SK-N-MC (cell line): ENCODE data around the gene SLC25A45.
A peak's percentile ranks its signal among the peaks of the same experiment; 100 is the strongest.

Experiments used
- DNase-seq: peaks from one replicate; pipeline ENCODE4 v3.0.0-alpha.2; 2011; ENCODE audit warnings: low read depth, low spot score
- H3K27ac ChIP-seq: fragments of 200-600 bp; sonication (generic); 2 replicates; pipeline ENCODE4 v1.5.1; 2016; ENCODE audit warnings: mixed run types
- H3K36me3 ChIP-seq: fragments of 200-600 bp; sonication (generic); 2 replicates; pipeline ENCODE4 v1.6.1; 2017; ENCODE audit warnings: antibody characterized with exemption, low read length, mixed read lengths; ENCODE audit not compliant: insufficient read depth
- H3K4me3 ChIP-seq: fragments of 200-600 bp; sonication (generic); 2 replicates; pipeline ENCODE4 v1.5.1; 2016
- H3K9ac ChIP-seq: fragments of 200-600 bp; sonication (generic); 2 replicates; pipeline ENCODE4 v1.8.0; 2017; ENCODE audit warnings: mixed run types, mixed read lengths; ENCODE audit not compliant: insufficient read length
- H3K9me3 ChIP-seq: fragments of 200-600 bp; sonication (generic); 2 replicates; pipeline ENCODE4 v1.6.1; 2017; ENCODE audit warnings: low read depth, mild to moderate bottlenecking, antibody characterized with exemption, low read length, moderate library complexity, mixed read lengths
- EZH2 ChIP-seq: fragments of 200-600 bp; sonication (generic); IDR thresholded peaks from one replicate; pipeline ENCODE4 v1.6.1; 2017; ENCODE audit warnings: antibody characterized with exemption
- FOXP2 ChIP-seq: optimal IDR thresholded peaks from 2 replicates; pipeline ENCODE3; 2011; ENCODE audit warnings: mild to moderate bottlenecking, moderate library complexity; ENCODE audit not compliant: insufficient read depth; ENCODE audit errors: extremely low read length, control extremely low read depth
- POLR2AphosphoS5 ChIP-seq: IDR thresholded peaks from 2 replicates; pipeline ENCODE4 v1.6.1; 2012; ENCODE audit warnings: mild to moderate bottlenecking, low read depth, low read length, borderline replicate concordance

The SLC25A45 gene

GRCh38 chr11:65354265-65355012 lies 28.0 kb downstream of the SLC25A45 start, which contains the start of gene TIGD3:
TSS of gene TIGD3 (plus strand) at chr11:65354751. CDS start at chr11:65355809, 1,058 bp downstream.
- H3K9ac ChIP-seq, result peak within 1 kb of the TSS; percentile 65
- H3K36me3 ChIP-seq, result peaks cover 25% of the 10 kb centered on the region
- H3K4me3 ChIP-seq, result peak within 1 kb of the TSS; percentile 85
- no peak for DNase-seq
- TF ChIP-seq POLR2AphosphoS5, result peak; percentile 49; the same call in 1 of the 2 replicates
- TF ChIP-seq EZH2, result no peak
- no peak for TF ChIP-seq FOXP2
- H3K27ac ChIP-seq, result no peak within 1 kb of the TSS; the same call in 1 of the 2 replicates
- no peaks in the 10 kb centered on the region for H3K9me3 ChIP-seq

DNA sequence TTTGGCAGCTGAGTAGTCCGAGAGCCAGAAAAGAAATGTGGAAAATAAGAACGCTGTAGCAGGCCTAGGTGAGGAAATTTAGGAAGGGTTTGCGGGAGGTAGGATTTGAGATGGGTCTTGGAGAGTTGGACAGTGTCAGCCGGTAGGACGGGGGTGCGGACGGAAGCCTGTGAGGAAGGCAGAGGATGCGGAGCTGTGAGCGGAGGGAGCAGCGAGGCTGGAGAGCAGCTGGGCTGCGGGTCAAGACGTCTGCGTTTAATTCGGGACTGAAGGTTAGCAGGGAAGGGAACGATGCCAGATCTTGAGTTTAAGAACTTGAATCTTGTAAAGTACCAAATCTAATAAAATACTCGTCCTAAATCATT lies 28.6 kb downstream of the SLC25A45 start:
- no peak overlapping the region; the same call in 1 of the 2 replicates for H3K27ac ChIP-seq
- TF ChIP-seq POLR2AphosphoS5 (no peak), EZH2 (no peak), FOXP2 (no peak)
- H3K9me3 ChIP-seq, result no peaks in the 10 kb centered on the region
- no peak overlapping the region for H3K9ac ChIP-seq
- no peak for DNase-seq
- H3K4me3 ChIP-seq, result peak overlapping the region; percentile 85
- H3K36me3 ChIP-seq, result peaks cover 30% of the 10 kb centered on the region

- no peak for DNase-seq
- H3K9ac ChIP-seq, result no peak overlapping the region
- H3K27ac ChIP-seq, result no peak overlapping the region; the same call in 1 of the 2 replicates
- H3K4me3 ChIP-seq, result no peak overlapping the region
- TF ChIP-seq FOXP2, result no peak
- TF ChIP-seq POLR2AphosphoS5, result no peak
- no peak for TF ChIP-seq EZH2
- no peaks in the 10 kb centered on the region for H3K9me3 ChIP-seq
- peaks cover 35% of the 10 kb centered on the region for H3K36me3 ChIP-seq
Measured at GRCh38 chr11:65353376-65353775, 29.1 kb downstream of the SLC25A45 start.

- H3K9me3 ChIP-seq, result no peaks in the 10 kb centered on the region
- peaks cover 41% of the 10 kb centered on the region for H3K36me3 ChIP-seq
- no peak for DNase-seq
- H3K27ac ChIP-seq, result no peak overlapping the region
- H3K9ac ChIP-seq, result no peak overlapping the region
- no peak overlapping the region for H3K4me3 ChIP-seq
- TF ChIP-seq POLR2AphosphoS5 (no peak; the same call in 1 of the 2 replicates), EZH2 (no peak), FOXP2 (no peak)
Measured at GRCh38 chr11:65352783-65353182, 29.7 kb downstream of the SLC25A45 start.

DNA sequence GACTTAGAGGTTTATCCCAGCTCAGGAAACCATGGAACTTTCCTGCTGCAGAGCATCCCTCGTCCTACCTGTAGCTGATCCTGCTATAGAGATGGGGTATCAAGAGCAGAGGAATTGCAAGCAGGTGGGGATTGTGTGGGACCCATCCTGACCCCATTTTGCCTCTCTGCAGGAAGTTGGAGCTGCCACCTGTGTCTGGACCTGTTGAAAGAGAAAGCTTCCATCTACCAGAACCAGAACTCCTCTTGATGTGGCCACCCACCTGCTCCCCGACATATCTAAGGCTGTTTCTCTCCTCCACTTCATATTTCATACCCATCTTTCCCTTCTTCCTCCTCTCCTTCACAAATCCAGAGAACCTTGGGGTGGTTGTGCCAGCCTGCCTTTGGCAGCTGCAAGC lies 30.9 kb downstream of the SLC25A45 start:
- Histone ChIP-seq H3K9ac (no peak overlapping the region), H3K36me3 (peaks cover 45% of the 10 kb centered on the region), H3K27ac (no peak overlapping the region), H3K4me3 (no peak overlapping the region), H3K9me3 (no peaks in the 10 kb centered on the region)
- TF ChIP-seq EZH2 (no peak), POLR2AphosphoS5 (no peak)
- DNase-seq, result no peak

- H3K36me3 ChIP-seq, result peaks cover 82% of the 10 kb centered on the region
- no peak overlapping the region for H3K9ac ChIP-seq
- H3K9me3 ChIP-seq, result no peaks in the 10 kb centered on the region
- H3K4me3 ChIP-seq, result no peak overlapping the region
- H3K27ac ChIP-seq, result no peak overlapping the region
- no peak for DNase-seq
- TF ChIP-seq EZH2 (no peak), FOXP2 (no peak), POLR2AphosphoS5 (no peak)
Measured at GRCh38 chr11:65341856-65342255, 40.6 kb downstream of the SLC25A45 start.

DNA sequence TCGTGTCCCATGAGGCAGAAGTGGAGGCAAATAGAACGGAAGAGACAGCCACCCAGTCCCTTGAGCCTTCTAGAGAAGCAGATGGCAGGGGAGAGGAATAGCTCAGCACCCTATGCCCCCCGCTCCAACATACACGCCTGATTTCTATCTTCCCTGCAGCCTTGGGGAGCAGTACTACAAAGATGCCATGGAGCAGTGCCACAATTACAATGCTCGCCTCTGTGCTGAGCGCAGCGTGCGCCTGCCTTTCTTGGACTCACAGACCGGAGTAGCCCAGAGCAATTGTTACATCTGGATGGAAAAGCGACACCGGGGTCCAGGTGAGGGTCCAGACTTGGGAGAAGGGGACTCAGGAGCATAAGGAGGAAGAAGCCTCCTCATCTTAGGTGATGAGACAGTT lies 42.2 kb downstream of the SLC25A45 start:
- no peak overlapping the region for H3K9ac ChIP-seq
- H3K27ac ChIP-seq, result no peak overlapping the region
- H3K4me3 ChIP-seq, result no peak overlapping the region
- H3K36me3 ChIP-seq, result peaks cover 67% of the 10 kb centered on the region
- DNase-seq, result no peak
- no peaks in the 10 kb centered on the region for H3K9me3 ChIP-seq
- TF ChIP-seq FOXP2, result no peak
- no peak for TF ChIP-seq EZH2
- no peak for TF ChIP-seq POLR2AphosphoS5

GRCh38 chr11:65338676-65339075 lies 43.8 kb downstream of the SLC25A45 start:
- no peak for TF ChIP-seq FOXP2
- no peak for TF ChIP-seq EZH2
- no peak for TF ChIP-seq POLR2AphosphoS5
- no peak overlapping the region for H3K27ac ChIP-seq
- no peaks in the 10 kb centered on the region for H3K9me3 ChIP-seq
- H3K9ac ChIP-seq, result no peak overlapping the region
- H3K36me3 ChIP-seq, result peaks cover 52% of the 10 kb centered on the region
- no peak for DNase-seq
- H3K4me3 ChIP-seq, result no peak overlapping the region
